ENCODE data around the gene CARD14. TPM values are rescaled to one million over a fixed set of nuclear protein-coding genes. Genes with fewer than 3 reads are reported as not detected.

CARD14 gene
- total RNA-seq, 4 donors from 2014 or later = 0.14 to 0.75 (median 0.48) TPM; not detected in 1

- in situ Hi-C loops (cut with MboI; ENCODE audit: low pct_ligation_motif_present in 1 of 4, low pct_unique_long_range_greater_than_20kb in 1 of 4, low sequenced_read_pairs in 3 of 4) = loop anchor here in 1 of 4 donors (25.0 kb wide), 1 partner anchor 142 kb away; no protein-coding TSS in a partner anchor
- TF ChIP-seq POLR2AphosphoS5 (IDR thresholded peaks at IDR 0.05) (no peak), POLR2A (IDR thresholded peaks at IDR 0.05) (no peak), CTCF (IDR thresholded peaks at IDR 0.05) (no peak), EP300 (IDR thresholded peaks at IDR 0.05; ENCODE audit: low read depth) (no peak)
- WGBS, 2 donors (ENCODE audit: low coverage in 1 of 2) = 86 to 100% methylated on average over 1 to 4 of the region's 4 CpGs
- Histone ChIP-seq H3K4me1 (no peaks in the 10 kb centered on the region), H3K9me3 (peaks cover 14 to 22% of the 10 kb centered on the region in 2 donors), H3K27me3 (no peaks in the 10 kb centered on the region), H3K36me3 (peaks cover 0 to 18% (median 3%) of the 10 kb centered on the region in 4 donors), H3K27ac (no peak overlapping the region), H3K4me3 (no peak overlapping the region)
- intact Hi-C loops (cut with DNase I; ENCODE audit: low total_unique reads) = no loop called here
- DNase-seq = no peak
Measured at GRCh38 chr17:80229011-80229410, 59.2 kb downstream of the CARD14 start.

- no peak for TF ChIP-seq POLR2A (IDR thresholded peaks at IDR 0.05)
- TF ChIP-seq CTCF (IDR thresholded peaks at IDR 0.05) = no peak
- TF ChIP-seq POLR2AphosphoS5 (IDR thresholded peaks at IDR 0.05) = no peak
- no peak for TF ChIP-seq EP300 (IDR thresholded peaks at IDR 0.05; ENCODE audit: low read depth)
- intact Hi-C loops (cut with DNase I; ENCODE audit: low total_unique reads) (no loop called here), in situ Hi-C loops (cut with MboI; ENCODE audit: low pct_ligation_motif_present in 1 of 4, low pct_unique_long_range_greater_than_20kb in 1 of 4, low sequenced_read_pairs in 3 of 4) (loop anchor here in 1 of 4 donors (25.0 kb wide), 1 partner anchor 145 kb away; no protein-coding TSS in a partner anchor)
- H3K9me3 ChIP-seq = peaks cover 14 to 22% of the 10 kb centered on the region in 2 donors
- H3K27ac ChIP-seq = no peak overlapping the region
- no peak for DNase-seq
- H3K4me3 ChIP-seq = no peak overlapping the region
- H3K27me3 ChIP-seq = no peaks in the 10 kb centered on the region
- peaks cover 0 to 18% (median 5%) of the 10 kb centered on the region in 4 donors for H3K36me3 ChIP-seq
- WGBS, 2 donors (ENCODE audit: low coverage in 1 of 2) = 93 to 100% methylated on average over 1 of the region's 1 CpG
- no peaks in the 10 kb centered on the region for H3K4me1 ChIP-seq
Measured at GRCh38 chr17:80232438-80232837, 62.6 kb downstream of the CARD14 start.

- Histone ChIP-seq H3K36me3 (peaks cover 0 to 18% (median 6%) of the 10 kb centered on the region in 4 donors), H3K9me3 (peaks cover 14 to 22% of the 10 kb centered on the region in 2 donors), H3K27ac (no peak overlapping the region), H3K4me1 (no peaks in the 10 kb centered on the region), H3K27me3 (no peaks in the 10 kb centered on the region), H3K4me3 (no peak overlapping the region)
- in situ Hi-C loops (cut with MboI; ENCODE audit: low pct_ligation_motif_present in 1 of 4, low pct_unique_long_range_greater_than_20kb in 1 of 4, low sequenced_read_pairs in 3 of 4) = loop anchor here in 1 of 4 donors (25.0 kb wide), 1 partner anchor 146 kb away; no protein-coding TSS in a partner anchor
- intact Hi-C loops (cut with DNase I; ENCODE audit: low total_unique reads) = no loop called here
- TF ChIP-seq CTCF (IDR thresholded peaks at IDR 0.05) (no peak), POLR2AphosphoS5 (IDR thresholded peaks at IDR 0.05) (no peak), EP300 (IDR thresholded peaks at IDR 0.05; ENCODE audit: low read depth) (no peak), POLR2A (IDR thresholded peaks at IDR 0.05) (no peak)
- 85 to 86% methylated on average over 1 to 3 of the region's 3 CpGs for WGBS, 2 donors (ENCODE audit: low coverage in 1 of 2)
- DNase-seq = no peak
Measured at GRCh38 chr17:80233202-80233601, 63.4 kb downstream of the CARD14 start.

GRCh38 chr17:80236911-80237310 is 67.1 kb downstream of the CARD14 start:
- WGBS, 2 donors (ENCODE audit: low coverage in 1 of 2) = 90% methylated on average over 17 of the region's 17 CpGs; no CpG with 5 or more reads in 1 of the 2 donors
- no peaks in the 10 kb centered on the region for H3K4me1 ChIP-seq

More at GRCh38 chr17:80236911-80237310, 67.1 kb downstream of the CARD14 start:
- H3K9me3 ChIP-seq = peaks cover 14 to 17% of the 10 kb centered on the region in 2 donors
- no peaks in the 10 kb centered on the region for H3K27me3 ChIP-seq
- no peak overlapping the region for H3K27ac ChIP-seq
- intact Hi-C loops (cut with DNase I; ENCODE audit: low total_unique reads) (no loop called here), in situ Hi-C loops (cut with MboI; ENCODE audit: low pct_ligation_motif_present in 1 of 4, low pct_unique_long_range_greater_than_20kb in 1 of 4, low sequenced_read_pairs in 3 of 4) (loop anchor here in 1 of 4 donors (25.0 kb wide), 1 partner anchor 150 kb away; no protein-coding TSS in a partner anchor)
- DNase-seq = no peak
- H3K4me3 ChIP-seq = no peak overlapping the region
- peaks cover 0 to 14% (median 6%) of the 10 kb centered on the region in 4 donors for H3K36me3 ChIP-seq
- no peak for TF ChIP-seq EP300 (IDR thresholded peaks at IDR 0.05; ENCODE audit: low read depth)
- TF ChIP-seq CTCF (IDR thresholded peaks at IDR 0.05) = no peak
- no peak for TF ChIP-seq POLR2A (IDR thresholded peaks at IDR 0.05)
- no peak for TF ChIP-seq POLR2AphosphoS5 (IDR thresholded peaks at IDR 0.05)
